ENCODE measurements around the gene PTPRR.

GRCh38 chr12:70806043-70806442, 114.5 kb downstream of the PTPRR start:
- TF ChIP-seq CTCF (IDR thresholded peaks at IDR 0.05) (no peak), POLR2A (IDR thresholded peaks at IDR 0.05) (no peak)

Data from prostate gland (tissue), 2 donors.